Measurements from ENCODE around the gene MSI2.

The MSI2 gene

GRCh38 chr17:57653279-57653678 lies 397.0 kb downstream of the MSI2 start:
- DNase-seq: no peak

DNA sequence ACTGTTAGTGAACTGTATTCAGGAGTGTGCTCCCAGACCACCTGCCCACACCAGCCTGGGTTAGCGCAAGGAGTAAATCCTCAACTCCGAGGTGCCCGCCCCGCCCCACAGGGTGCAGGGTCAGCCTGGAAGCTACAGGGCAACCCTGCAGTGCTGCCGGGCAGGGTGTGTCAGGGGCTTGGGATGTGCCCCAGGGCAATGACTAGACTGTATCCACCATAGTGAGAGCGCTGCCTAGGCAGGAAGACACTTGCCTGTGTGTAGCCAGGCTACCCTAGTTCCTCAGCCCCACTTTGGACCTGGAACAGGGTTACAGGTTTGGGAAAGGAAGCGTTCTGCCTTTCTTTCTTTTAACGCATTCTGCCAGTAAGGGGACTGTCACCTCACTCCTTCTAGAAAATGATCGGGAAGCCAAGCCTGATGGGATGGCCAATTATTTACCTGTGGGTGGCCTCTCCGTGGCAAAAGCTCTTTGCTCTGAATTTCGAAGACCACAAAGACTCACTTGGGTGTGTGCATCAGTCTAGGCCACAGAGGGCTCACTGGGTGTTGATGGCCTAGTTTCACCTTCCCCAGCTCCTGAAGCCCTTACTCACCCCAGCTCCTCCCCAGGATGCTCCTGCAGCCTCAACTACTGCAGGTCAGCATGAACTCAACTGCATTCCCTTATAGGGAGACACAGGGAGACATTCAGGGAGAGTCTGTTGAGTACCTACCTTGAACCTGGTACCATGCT lies 397.9 kb downstream of the MSI2 start:
- DNase-seq: no peak

GRCh38 chr17:57655553-57655952 lies 399.2 kb downstream of the MSI2 start:
- DNase-seq: no peak

DNA sequence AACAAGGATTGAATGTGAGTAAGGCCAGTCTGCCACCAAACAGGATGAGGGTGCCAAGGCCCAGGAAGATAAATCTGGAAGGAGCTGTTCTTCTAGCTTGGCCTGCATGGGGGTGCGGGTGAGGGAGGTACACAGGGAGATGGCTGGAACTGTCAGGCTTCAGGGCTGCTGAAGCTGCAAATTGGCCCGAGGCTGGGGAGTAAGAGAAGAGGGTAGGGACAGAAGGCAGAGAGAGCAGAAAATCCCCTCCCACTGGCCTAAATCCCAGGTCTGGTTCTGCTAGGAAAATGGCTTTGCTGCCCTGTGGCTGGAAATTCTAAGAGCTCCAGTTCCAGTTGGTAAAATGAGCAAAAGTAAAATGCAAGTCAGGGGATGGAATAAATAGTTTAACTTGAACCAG lies 400.9 kb downstream of the MSI2 start:
- DNase-seq: no peak

GRCh38 chr17:57662041-57662440 lies 405.7 kb downstream of the MSI2 start:
- no peak for DNase-seq

DNA sequence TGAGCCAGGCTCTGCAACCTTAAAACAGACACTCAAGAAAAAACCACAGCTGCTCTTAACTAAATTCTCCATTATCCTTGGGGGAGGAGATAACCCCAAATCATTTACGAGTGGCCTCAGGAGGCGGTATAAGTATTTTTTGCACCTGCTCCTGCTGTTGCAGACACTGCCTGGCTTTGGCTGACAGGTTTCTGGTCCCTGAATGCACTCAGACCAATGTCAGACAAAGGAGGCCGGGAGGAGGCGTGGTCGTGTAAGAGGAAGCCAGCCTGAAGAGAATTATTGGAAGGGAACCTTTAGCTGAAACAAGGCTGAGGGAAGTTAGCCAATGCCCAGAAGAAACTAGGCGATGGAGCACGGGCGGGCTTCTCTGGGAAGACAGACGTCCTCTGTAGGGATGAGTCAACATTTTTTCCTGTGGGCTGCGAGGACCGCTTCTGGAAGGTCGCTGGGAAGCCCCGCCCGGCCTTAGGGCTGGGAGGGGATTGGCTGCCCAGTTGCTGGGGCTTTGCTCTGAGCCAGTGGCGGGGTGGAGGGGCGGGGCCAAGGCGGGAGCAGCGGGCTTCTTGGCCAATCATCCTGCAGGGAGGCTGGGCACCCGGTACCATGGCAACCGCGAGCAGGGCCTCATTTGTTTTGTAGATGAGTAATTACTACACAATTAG lies 406.5 kb downstream of the MSI2 start:
- DNase-seq: peak; percentile 9 to 11

DNA sequence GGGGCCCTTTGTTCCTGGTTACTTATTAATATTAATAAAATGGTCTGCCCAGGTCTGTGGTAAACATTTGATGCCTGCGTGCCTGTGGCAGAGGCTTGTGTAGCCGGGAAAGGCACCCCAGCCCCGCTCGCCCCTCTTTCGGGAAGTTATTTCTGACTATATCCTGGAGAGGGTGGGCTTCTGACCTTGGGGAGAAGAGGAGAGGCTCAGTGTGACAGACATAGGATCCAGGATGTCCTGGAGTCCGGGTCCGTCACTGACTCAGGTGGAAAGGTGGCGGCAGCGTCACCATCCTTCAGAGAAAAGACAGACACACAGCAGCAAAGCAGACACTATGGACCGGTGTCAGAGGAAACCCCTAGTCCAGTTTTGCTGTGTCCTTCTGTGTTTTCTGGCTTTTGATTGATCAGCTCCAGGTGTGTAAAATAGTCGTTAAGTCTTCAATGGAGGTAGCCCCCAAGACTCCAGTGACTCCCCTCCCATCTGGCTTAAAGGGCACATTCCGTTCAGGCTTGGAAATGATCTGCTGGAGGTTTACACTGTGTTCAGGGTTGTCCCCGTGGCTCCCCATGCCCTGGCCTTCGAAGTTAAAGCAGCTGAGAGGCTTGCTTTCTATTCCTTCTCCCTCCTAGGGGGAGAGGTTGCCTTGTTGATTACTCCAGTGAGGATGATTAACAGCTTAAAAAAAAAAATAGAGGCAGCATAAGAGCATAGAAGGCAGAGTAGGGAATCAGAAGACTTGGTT lies 407.2 kb downstream of the MSI2 start:
- no peak for DNase-seq

GRCh38 chr17:57665128-57665527 lies 408.8 kb downstream of the MSI2 start:
- DNase-seq: no peak

DNA sequence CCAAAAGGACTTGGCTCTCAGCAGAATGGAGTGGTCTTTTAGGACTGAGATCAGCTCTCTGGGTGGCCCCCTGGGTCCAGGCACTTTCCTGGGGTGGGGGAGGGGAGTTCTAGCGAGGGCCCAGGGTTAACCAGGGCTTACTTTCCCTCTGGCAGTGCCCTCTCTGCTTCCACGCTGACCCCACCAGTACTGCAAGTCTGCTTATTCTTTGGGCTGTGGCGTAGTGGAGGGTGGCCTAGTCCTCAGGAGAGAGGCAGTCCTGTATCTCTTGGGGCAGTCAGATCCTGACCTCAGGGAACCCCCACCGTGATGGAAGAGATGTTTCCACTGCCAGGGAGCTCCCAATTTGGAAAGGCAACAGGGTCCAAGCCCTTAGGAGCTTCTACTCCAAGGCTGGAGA lies 409.4 kb downstream of the MSI2 start:
- DNase-seq: no peak

- DNase-seq: no peak
These were observed 410.0 kb downstream of the MSI2 start for GRCh38 chr17:57666201-57666870.

DNA sequence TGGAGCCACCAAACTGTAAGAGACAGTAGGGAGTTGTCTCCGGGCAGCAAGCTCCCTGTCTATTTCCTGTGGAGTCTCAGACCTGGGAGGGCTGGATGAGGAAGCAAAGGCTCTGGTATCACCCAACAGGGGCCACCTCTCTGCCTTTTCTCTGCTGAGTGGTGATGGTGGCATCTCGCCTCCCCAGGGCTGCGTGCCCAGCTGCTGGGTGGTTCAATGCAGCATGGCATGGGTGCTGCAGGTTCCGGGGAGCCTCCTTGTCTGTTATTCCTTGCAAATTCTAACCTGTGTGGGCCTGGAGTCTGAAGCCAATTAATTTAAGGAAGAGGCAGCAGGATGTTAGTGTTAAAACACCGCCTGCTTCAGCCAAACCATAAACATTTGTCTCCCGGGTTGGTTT lies 410.6 kb downstream of the MSI2 start:
- no peak for DNase-seq

GRCh38 chr17:57667461-57667923 lies 411.2 kb downstream of the MSI2 start:
- no peak for DNase-seq

- DNase-seq: no peak
These were observed 412.0 kb downstream of the MSI2 start for GRCh38 chr17:57668332-57668731.

DNA sequence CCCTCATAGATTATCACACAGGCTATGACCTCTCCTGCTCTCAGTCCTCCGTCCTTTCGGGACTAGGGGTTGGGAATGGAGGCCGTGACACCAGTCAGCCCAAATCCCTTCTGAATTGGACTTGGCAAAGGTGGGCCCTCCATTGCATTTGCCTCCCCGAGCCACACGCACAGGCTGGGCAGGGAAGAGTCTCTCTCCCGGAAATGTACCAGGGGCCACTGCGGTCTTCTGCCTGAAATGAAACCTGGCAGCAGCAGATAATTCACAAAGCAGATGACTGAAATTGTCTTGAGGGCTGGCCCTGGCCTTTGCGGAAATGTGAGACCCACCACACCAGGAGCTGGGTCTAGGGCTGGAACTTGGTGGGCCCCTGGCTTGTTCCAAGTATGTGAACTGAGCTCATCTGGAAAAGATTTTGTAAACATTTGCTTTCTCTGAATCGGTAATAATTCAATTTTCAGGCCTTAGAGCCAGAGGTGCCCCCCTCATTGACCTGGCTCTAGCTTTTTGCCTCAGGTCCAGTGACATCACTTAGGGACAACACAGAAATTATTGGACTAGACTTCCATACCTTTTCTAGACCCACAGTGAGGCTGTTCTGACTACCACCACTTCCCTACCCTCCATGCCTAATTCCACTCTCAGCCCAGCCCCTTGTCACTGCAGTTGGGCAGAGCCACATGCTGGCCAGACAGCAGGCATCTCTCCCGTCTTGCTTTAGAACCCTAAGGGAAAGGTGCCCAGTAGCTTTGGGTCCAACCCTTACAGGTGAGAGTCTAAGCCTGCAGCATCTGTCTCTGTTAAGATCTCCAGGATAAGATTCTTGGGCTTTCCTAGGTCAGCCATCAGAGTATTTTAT lies 413.6 kb downstream of the MSI2 start:
- no peak for DNase-seq

- DNase-seq: no peak
These were observed 414.6 kb downstream of the MSI2 start for GRCh38 chr17:57670769-57671569.

- DNase-seq: peak; percentile 57 to 62
These were observed 415.6 kb downstream of the MSI2 start for GRCh38 chr17:57671667-57672632.

DNA sequence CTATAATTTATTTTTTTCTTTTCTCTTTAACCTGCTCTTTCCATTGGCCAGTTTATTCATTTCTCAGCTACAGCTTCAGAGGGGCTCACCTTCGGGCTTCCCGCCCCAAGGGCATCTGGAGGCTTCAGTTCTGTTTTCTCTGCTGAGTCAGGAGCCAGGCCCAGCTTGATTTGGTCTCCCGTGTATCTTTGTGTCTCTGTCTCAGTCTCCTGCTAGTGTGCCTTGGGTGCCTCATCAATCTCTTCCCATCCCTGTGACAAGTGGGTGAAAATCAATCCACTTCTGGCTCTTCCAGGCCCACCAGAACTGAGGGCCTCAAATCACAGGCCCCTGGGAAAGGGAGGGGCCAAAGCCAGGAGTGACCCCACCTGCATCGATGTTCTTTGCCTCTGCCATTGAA lies 416.6 kb downstream of the MSI2 start:
- no peak for DNase-seq

DNA sequence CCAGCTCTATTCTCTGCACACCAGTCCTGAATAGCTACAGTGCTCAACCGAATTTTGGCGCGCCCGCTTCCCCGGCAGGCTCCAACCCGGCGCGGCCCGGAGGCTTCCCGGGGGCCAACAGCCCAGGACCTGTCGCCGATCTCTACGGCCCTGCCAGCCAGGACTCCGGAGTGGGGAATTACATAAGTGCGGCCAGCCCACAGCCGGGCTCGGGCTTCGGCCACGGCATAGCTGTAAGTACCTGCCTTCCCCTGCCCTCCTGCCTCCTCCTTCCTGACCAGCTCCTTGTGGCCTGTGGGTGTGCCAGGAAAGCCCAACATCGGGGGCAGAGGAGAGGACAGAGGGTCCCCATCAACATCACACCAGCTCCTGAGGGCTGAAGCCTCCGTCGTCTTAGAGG lies 418.6 kb downstream of the MSI2 start:
- no peak for DNase-seq

GRCh38 chr17:57675427-57676387 lies 419.4 kb downstream of the MSI2 start:
- DNase-seq: no peak
